ENCODE data around the gene ARHGDIB. TPM values are rescaled to one million over a fixed set of nuclear protein-coding genes. Genes with fewer than 3 reads are reported as not detected.

Gene ARHGDIB
- total and polyA plus RNA-seq, 2 donors from 2014 or later, result 127 to 151 TPM

- TF ChIP-seq CTCF (IDR thresholded peaks at IDR 0.05; ENCODE audit: borderline replicate concordance, extremely low read depth, insufficient read depth), result no peak
- DNase-seq (no peak), FAIRE-seq (no peak)
- Histone ChIP-seq H3K4me3 (ENCODE audit: low read length in 3 of 3) (no peak overlapping the region), H3K9me3 (ENCODE audit: control insufficient read depth in 2 of 3, insufficient read depth in 1 of 3, low read length in 3 of 3) (no peaks in the 10 kb centered on the region), H3K27me3 (ENCODE audit: control insufficient read depth, insufficient read depth, low read length) (no peaks in the 10 kb centered on the region), H3K27ac (ENCODE audit: low read depth in 2 of 2, low read length in 2 of 2) (no peak overlapping the region), H3K36me3 (ENCODE audit: control insufficient read depth in 2 of 3, insufficient read depth in 3 of 3, low read length in 3 of 3) (no peaks in the 10 kb centered on the region), H3K9ac (ENCODE audit: low read length in 3 of 3) (no peak overlapping the region), H3K4me1 (ENCODE audit: control insufficient read depth in 2 of 3, insufficient read depth in 2 of 3, low read depth in 1 of 3, low read length in 3 of 3) (peaks cover 0 to 7% (median 1%) of the 10 kb centered on the region in 3 donors)
- intact Hi-C loops (cut with DNase I), result no loop called here
Measured at GRCh38 chr12:14910090-14910915, 51.1 kb downstream of the ARHGDIB start.

- TF ChIP-seq CTCF (IDR thresholded peaks at IDR 0.05; ENCODE audit: borderline replicate concordance, extremely low read depth, insufficient read depth), result no peak
- intact Hi-C loops (cut with DNase I), result no loop called here
Measured at GRCh38 chr12:14907953-14908352, 53.4 kb downstream of the ARHGDIB start.

GRCh38 chr12:14906114-14906513 is 55.3 kb downstream of the ARHGDIB start:
- H3K4me3 ChIP-seq (ENCODE audit: low read length in 3 of 3), result no peak overlapping the region
- H3K36me3 ChIP-seq (ENCODE audit: control insufficient read depth in 2 of 3, insufficient read depth in 3 of 3, low read length in 3 of 3), result no peaks in the 10 kb centered on the region
- H3K4me1 ChIP-seq (ENCODE audit: control insufficient read depth in 2 of 3, insufficient read depth in 2 of 3, low read depth in 1 of 3, low read length in 3 of 3), result peaks cover 0 to 7% (median 0%) of the 10 kb centered on the region in 3 donors
- no peaks in the 10 kb centered on the region for H3K9me3 ChIP-seq (ENCODE audit: control insufficient read depth in 2 of 3, insufficient read depth in 1 of 3, low read length in 3 of 3)
- TF ChIP-seq CTCF (IDR thresholded peaks at IDR 0.05; ENCODE audit: borderline replicate concordance, extremely low read depth, insufficient read depth), result no peak
- no peaks in the 10 kb centered on the region for H3K27me3 ChIP-seq (ENCODE audit: control insufficient read depth, insufficient read depth, low read length)
- no peak for FAIRE-seq
- H3K9ac ChIP-seq (ENCODE audit: low read length in 3 of 3), result no peak overlapping the region
- H3K27ac ChIP-seq (ENCODE audit: low read depth in 2 of 2, low read length in 2 of 2), result peak overlapping the region in 1 of 2 donors; percentile 41
- intact Hi-C loops (cut with DNase I), result no loop called here
- no peak for DNase-seq

More at GRCh38 chr12:14907953-14908352, 53.4 kb downstream of the ARHGDIB start:
- Histone ChIP-seq H3K9me3 (ENCODE audit: control insufficient read depth in 2 of 3, insufficient read depth in 1 of 3, low read length in 3 of 3) (no peaks in the 10 kb centered on the region), H3K4me3 (ENCODE audit: low read length in 3 of 3) (no peak overlapping the region), H3K9ac (ENCODE audit: low read length in 3 of 3) (no peak overlapping the region), H3K27ac (ENCODE audit: low read depth in 2 of 2, low read length in 2 of 2) (no peak overlapping the region), H3K27me3 (ENCODE audit: control insufficient read depth, insufficient read depth, low read length) (no peaks in the 10 kb centered on the region), H3K4me1 (ENCODE audit: control insufficient read depth in 2 of 3, insufficient read depth in 2 of 3, low read depth in 1 of 3, low read length in 3 of 3) (peaks cover 0 to 7% (median 0%) of the 10 kb centered on the region in 3 donors), H3K36me3 (ENCODE audit: control insufficient read depth in 2 of 3, insufficient read depth in 3 of 3, low read length in 3 of 3) (no peaks in the 10 kb centered on the region)
- no peak for DNase-seq
- FAIRE-seq, result no peak

Data from kidney (tissue), 14 donors.